Inflammatory macrophage treated with lipopolysaccharide for 1 hour (primary cell): ENCODE measurements around the gene REEP1.
"Not testable (repeated sequence)": the region's sequence is repeated elsewhere in the genome, so short reads cannot be mapped to it uniquely, and the experiment has no call there.

Experiments used
- DNase-seq, 2 donors: peaks; one replicate each; pipeline ENCODE4 v3.0.0-alpha.2; 2020 to 2022

REEP1 gene

GRCh38 chr2:86345783-86346370 lies 8.5 kb upstream of the REEP1 start:
- DNase-seq = not testable (repeated sequence)

GRCh38 chr2:86344404-86344803 lies 7.0 kb upstream of the REEP1 start:
- no peak for DNase-seq

- no peak for DNase-seq
Measured at GRCh38 chr2:86342488-86342887, 5.1 kb upstream of the REEP1 start.

- DNase-seq = no peak
Measured at GRCh38 chr2:86341470-86341869, 4.0 kb upstream of the REEP1 start.

GRCh38 chr2:86338778-86339295 lies 1.4 kb upstream of the REEP1 start:
- no peak for DNase-seq

- DNase-seq = peak; percentile 16 to 66
Measured at GRCh38 chr2:86336675-86337243, 667 bp downstream of the REEP1 start.

GRCh38 chr2:86335865-86336674 lies 1.4 kb downstream of the REEP1 start:
- DNase-seq = no peak

GRCh38 chr2:86333378-86333777 lies 4.0 kb downstream of the REEP1 start:
- no peak for DNase-seq

GRCh38 chr2:86332654-86333053 lies 4.8 kb downstream of the REEP1 start:
- no peak for DNase-seq

GRCh38 chr2:86331384-86331783 lies 6.0 kb downstream of the REEP1 start:
- DNase-seq = no peak

- DNase-seq = peak in 1 of 2 donors; percentile 14
Measured at GRCh38 chr2:86330001-86330400, 7.4 kb downstream of the REEP1 start.

GRCh38 chr2:86323273-86324021 lies 14.0 kb downstream of the REEP1 start:
- DNase-seq = no peak

GRCh38 chr2:86319700-86320580 lies 17.5 kb downstream of the REEP1 start:
- no peak for DNase-seq

- no peak for DNase-seq
Measured at GRCh38 chr2:86315084-86315483, 22.3 kb downstream of the REEP1 start.

- DNase-seq = no peak
Measured at GRCh38 chr2:86314125-86314524, 23.3 kb downstream of the REEP1 start.

- no peak for DNase-seq
Measured at GRCh38 chr2:86313341-86313740, 24.1 kb downstream of the REEP1 start.

GRCh38 chr2:86311879-86312278 lies 25.5 kb downstream of the REEP1 start:
- no peak for DNase-seq

GRCh38 chr2:86309966-86310365 lies 27.5 kb downstream of the REEP1 start:
- no peak for DNase-seq

GRCh38 chr2:86308984-86309695 lies 28.3 kb downstream of the REEP1 start:
- DNase-seq = no peak

GRCh38 chr2:86308356-86308755 lies 29.1 kb downstream of the REEP1 start:
- no peak for DNase-seq

GRCh38 chr2:86307431-86307830 lies 30.0 kb downstream of the REEP1 start:
- DNase-seq = no peak

- DNase-seq = no peak
Measured at GRCh38 chr2:86305915-86306254, 31.5 kb downstream of the REEP1 start.
